Endothelial cell (in vitro differentiated cells): ENCODE results near the gene NHEJ1. TPM values are rescaled to one million over a fixed set of nuclear protein-coding genes. Genes with fewer than 3 reads are reported as not detected.

Source experiments
- DNase-seq: peaks from one replicate; pipeline ENCODE4 v3.0.0; 2021; ENCODE audit warnings: low spot score
- H3K27ac Mint-ChIP-seq: one replicate; pipeline ENCODE4 v1.8.0; 2021; ENCODE audit warnings: mixed read lengths, inconsistent platforms; ENCODE audit not compliant: unreplicated experiment
- H3K27me3 Mint-ChIP-seq: one replicate; pipeline ENCODE4 v1.8.0; 2021; ENCODE audit warnings: mild to moderate bottlenecking, moderate library complexity, mixed read lengths, inconsistent platforms; ENCODE audit not compliant: unreplicated experiment
- H3K36me3 Mint-ChIP-seq: one replicate; pipeline ENCODE4 v1.8.0; 2021; ENCODE audit warnings: mild to moderate bottlenecking, low read depth, mixed read lengths, inconsistent platforms; ENCODE audit not compliant: unreplicated experiment
- H3K4me1 Mint-ChIP-seq: one replicate; pipeline ENCODE4 v1.8.0; 2021; ENCODE audit warnings: mild to moderate bottlenecking, mixed read lengths, inconsistent platforms; ENCODE audit not compliant: unreplicated experiment
- H3K4me3 Mint-ChIP-seq: one replicate; pipeline ENCODE4 v1.8.0; 2021; ENCODE audit warnings: mild to moderate bottlenecking, mixed read lengths, inconsistent platforms; ENCODE audit not compliant: unreplicated experiment
- H3K9me3 Mint-ChIP-seq: one replicate; pipeline ENCODE4 v1.8.0; 2021; ENCODE audit warnings: mixed read lengths, inconsistent platforms; ENCODE audit not compliant: unreplicated experiment
- total RNA-seq: library from RNA; stranded (reverse); fragmentation: NEBNext Ultra II Directional; extraction: Animal tissue kit (Norgen Biotek cat#: 25700); gene quantifications from one replicate; pipeline ENCODE4 v1.2.1, GENCODE V29; 2021; ENCODE audit not compliant: unreplicated experiment
- TF ChIP-seq, protein P1 (sequence below): fragments of 200-600 bp; sonication (generic); IDR thresholded peaks from one replicate; pipeline ENCODE4 v1.5.0; 2021; ENCODE audit warnings: antibody characterized with exemption; ENCODE audit not compliant: unreplicated experiment

The NHEJ1 gene
- total RNA-seq, 1 donor from 2014 or later: 11.1 TPM

DNA sequence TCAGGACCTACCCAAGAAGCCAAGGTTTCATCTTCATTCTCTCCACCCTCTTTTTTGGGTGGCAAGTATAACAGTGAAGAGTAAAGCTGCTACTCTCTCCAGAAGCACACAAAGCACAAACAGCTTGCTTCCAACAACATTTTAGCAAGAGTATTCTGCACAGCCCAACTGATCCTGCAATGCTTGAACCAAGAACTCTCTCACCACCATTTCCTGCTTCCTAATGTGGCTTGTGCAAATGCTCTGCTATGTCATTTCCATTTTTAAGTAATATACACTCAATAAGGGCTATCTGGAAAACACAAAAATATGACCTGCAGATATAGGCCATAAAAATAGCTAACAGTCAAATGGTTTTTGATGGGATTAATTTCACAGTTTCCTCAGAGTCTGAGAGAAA, 75.8 kb downstream of the NHEJ1 start:
- no peaks in the 10 kb centered on the region for H3K9me3 Mint-ChIP-seq
- no peak overlapping the region for H3K27ac Mint-ChIP-seq
- H3K4me3 Mint-ChIP-seq: no peak overlapping the region
- H3K4me1 Mint-ChIP-seq: peaks cover 2% of the 10 kb centered on the region
- TF ChIP-seq, protein P1, sequence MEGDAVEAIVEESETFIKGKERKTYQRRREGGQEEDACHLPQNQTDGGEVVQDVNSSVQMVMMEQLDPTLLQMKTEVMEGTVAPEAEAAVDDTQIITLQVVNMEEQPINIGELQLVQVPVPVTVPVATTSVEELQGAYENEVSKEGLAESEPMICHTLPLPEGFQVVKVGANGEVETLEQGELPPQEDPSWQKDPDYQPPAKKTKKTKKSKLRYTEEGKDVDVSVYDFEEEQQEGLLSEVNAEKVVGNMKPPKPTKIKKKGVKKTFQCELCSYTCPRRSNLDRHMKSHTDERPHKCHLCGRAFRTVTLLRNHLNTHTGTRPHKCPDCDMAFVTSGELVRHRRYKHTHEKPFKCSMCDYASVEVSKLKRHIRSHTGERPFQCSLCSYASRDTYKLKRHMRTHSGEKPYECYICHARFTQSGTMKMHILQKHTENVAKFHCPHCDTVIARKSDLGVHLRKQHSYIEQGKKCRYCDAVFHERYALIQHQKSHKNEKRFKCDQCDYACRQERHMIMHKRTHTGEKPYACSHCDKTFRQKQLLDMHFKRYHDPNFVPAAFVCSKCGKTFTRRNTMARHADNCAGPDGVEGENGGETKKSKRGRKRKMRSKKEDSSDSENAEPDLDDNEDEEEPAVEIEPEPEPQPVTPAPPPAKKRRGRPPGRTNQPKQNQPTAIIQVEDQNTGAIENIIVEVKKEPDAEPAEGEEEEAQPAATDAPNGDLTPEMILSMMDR: no peak
- no peak for DNase-seq
- no peaks in the 10 kb centered on the region for H3K27me3 Mint-ChIP-seq
- no peaks in the 10 kb centered on the region for H3K36me3 Mint-ChIP-seq

DNA sequence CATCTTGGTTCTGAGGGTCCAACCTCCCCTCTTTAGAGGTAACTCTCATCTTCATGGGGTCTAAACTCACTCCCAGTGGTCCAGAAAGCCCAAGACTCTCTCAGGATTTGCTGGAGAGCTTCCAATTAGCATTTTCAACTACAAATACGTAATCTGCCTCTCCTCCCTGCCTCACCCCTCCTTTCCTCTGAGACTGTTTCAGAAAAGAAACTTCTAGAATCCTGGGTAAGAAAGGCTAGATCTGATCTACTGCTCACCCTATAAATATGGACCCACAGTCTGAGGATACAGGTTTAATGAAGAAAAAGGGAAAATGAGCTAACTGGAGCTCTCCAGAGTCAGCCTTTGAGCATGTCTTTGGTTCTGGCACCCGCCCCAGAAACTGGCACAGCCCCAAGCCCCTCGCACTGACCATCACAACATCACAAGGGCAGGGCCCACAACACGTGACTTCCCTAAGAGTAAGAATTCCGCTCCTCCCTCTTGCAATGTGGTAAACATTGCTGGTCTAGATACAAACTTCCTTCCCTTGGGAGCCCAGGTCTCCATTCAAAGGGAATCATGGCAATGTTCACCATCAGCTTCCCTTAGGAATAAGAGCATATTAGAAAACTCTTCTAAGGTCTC, 78.2 kb downstream of the NHEJ1 start:
- TF ChIP-seq, protein P1: no peak
- DNase-seq: no peak
- no peaks in the 10 kb centered on the region for H3K36me3 Mint-ChIP-seq
- H3K9me3 Mint-ChIP-seq: no peaks in the 10 kb centered on the region
- no peak overlapping the region for H3K27ac Mint-ChIP-seq
- no peak overlapping the region for H3K4me3 Mint-ChIP-seq
- H3K27me3 Mint-ChIP-seq: no peaks in the 10 kb centered on the region
- H3K4me1 Mint-ChIP-seq: peaks cover under 1% of the 10 kb centered on the region

DNA sequence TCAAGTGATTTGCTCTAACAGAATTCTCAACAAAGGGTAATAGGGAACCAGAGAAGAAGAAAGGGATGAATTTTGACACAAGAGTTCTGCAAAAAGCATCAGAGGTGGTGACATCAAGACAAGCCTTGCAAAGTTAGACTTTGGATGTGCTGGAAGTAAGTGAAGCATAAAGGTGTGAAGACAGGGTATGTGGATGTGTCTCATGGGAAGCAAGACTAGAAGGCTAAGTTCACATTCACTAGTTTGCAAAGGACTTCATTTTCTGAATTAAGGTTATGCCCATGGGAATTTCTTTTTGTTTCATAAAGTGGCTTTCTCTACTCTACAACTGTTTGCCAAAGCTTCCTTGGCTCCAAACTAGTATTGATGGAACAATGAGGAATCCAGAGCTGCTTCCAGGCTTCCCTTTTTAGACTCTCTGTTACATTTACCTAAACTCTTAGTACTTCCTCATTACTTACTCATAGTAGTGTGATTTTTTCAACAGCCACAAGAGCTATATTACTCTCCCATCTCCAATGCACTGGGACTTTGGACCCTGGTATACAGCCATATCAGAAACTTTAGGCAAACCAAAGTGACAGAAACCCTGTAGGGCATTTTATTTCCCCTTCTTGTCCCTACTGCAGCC, 78.8 kb downstream of the NHEJ1 start:
- Mint-ChIP-seq H3K36me3 (no peaks in the 10 kb centered on the region), H3K27me3 (no peaks in the 10 kb centered on the region), H3K4me1 (no peaks in the 10 kb centered on the region), H3K9me3 (no peaks in the 10 kb centered on the region), H3K27ac (no peak overlapping the region), H3K4me3 (no peak overlapping the region)
- no peak for DNase-seq
- TF ChIP-seq, protein P1: no peak

DNA sequence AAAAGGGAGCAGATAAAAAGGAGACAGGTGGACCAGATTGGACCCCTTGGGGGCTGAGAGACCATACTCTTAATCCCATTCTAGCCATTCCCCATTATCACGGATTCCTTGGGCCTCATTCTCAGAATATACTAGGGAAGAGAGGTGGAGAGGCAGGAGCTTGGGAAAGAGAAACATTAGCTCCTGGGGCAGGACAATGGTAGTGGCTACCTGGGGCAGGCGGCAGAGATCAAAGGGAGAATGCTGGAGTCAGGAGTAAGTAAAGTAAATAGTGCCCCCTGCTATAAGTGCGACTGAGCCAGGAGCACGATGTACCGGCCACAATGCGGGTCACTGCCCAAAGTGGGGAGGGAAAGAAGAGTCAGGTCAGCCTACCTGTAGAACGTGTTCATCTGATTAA, 79.5 kb downstream of the NHEJ1 start:
- Mint-ChIP-seq H3K27me3 (peaks cover 2% of the 10 kb centered on the region), H3K4me3 (no peak overlapping the region), H3K27ac (no peak overlapping the region), H3K36me3 (no peaks in the 10 kb centered on the region), H3K9me3 (no peaks in the 10 kb centered on the region), H3K4me1 (no peaks in the 10 kb centered on the region)
- DNase-seq: no peak
- TF ChIP-seq, protein P1: no peak

DNA sequence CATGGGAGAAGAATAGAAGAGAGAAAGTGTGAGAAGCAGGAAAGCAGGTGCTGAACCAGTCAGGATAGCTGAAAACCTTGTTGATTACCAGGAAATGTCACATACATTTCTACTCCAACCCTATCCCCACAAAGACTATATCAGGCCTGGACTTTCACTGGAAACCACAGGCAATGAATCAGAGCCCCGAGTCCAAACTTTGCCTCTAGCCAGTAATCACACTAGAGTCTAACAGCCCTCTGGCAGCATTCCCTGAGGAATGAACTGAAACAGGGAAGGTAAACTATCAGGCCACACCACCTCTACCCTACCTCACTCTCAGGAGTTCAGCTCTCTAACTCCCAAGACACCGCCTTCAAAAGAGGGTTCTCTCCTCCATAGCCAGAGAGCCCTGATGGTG, 81.2 kb downstream of the NHEJ1 start:
- Mint-ChIP-seq H3K4me3 (no peak overlapping the region), H3K36me3 (no peaks in the 10 kb centered on the region), H3K4me1 (no peaks in the 10 kb centered on the region), H3K9me3 (no peaks in the 10 kb centered on the region), H3K27me3 (peaks cover 2% of the 10 kb centered on the region), H3K27ac (no peak overlapping the region)
- TF ChIP-seq, protein P1: no peak
- no peak for DNase-seq
